HepG2 (cell line): Measurements from ENCODE around the gene CDK3. TPM values are rescaled to one million over a fixed set of nuclear protein-coding genes. Genes with fewer than 3 reads are reported as not detected.

Experiments used
- AFF4 ChIP-seq: sonication (generic); formaldehyde crosslinking; IDR thresholded peaks from 2 replicates; pipeline ENCODE4 v1.4.0; 2020; ENCODE audit warnings: missing genetic modification reagents
- CREBL2 ChIP-seq: sonication (generic); formaldehyde crosslinking; IDR thresholded peaks from 2 replicates; pipeline ENCODE4 v1.8.1; 2023; ENCODE audit warnings: missing genetic modification reagents, mild to moderate bottlenecking, borderline replicate concordance
- FLYWCH1 ChIP-seq: sonication (generic); formaldehyde crosslinking; IDR thresholded peaks from 2 replicates; pipeline ENCODE4 v1.8.1; 2023; ENCODE audit warnings: mild to moderate bottlenecking, missing genetic modification reagents
- GLI4 ChIP-seq: sonication (generic); formaldehyde crosslinking; IDR thresholded peaks from 2 replicates; pipeline ENCODE4 v1.5.1; 2020; ENCODE audit warnings: missing genetic modification reagents, mild to moderate bottlenecking, moderate library complexity, borderline replicate concordance
- HDAC1 ChIP-seq: sonication (generic); formaldehyde crosslinking; IDR thresholded peaks from 2 replicates; pipeline ENCODE4 v1.5.1; 2020; ENCODE audit warnings: mild to moderate bottlenecking, missing genetic modification reagents
- POGZ ChIP-seq: sonication (generic); formaldehyde crosslinking; IDR thresholded peaks from 2 replicates; pipeline ENCODE4 v1.4.0; 2020; ENCODE audit warnings: mild to moderate bottlenecking, missing genetic modification reagents
- SP1 ChIP-seq, 2 experiments: fragments of 450-650 bp in 1 of 2; sonication (generic) in 1 of 2; formaldehyde crosslinking in 1 of 2; IDR thresholded peaks; 2 replicates each; pipeline versions ENCODE4 v1.4.0 to v1.6.1; 2016 to 2020; ENCODE audit warnings: missing genetic modification reagents in 1 of 2
- ZFP91 ChIP-seq: sonication (generic); formaldehyde crosslinking; IDR thresholded peaks from 2 replicates; pipeline ENCODE4 v1.9.0; 2022; ENCODE audit warnings: missing genetic modification reagents, mild to moderate bottlenecking, borderline replicate concordance
- ZNF136 ChIP-seq: sonication (generic); formaldehyde crosslinking; IDR thresholded peaks from 2 replicates; pipeline ENCODE4 v1.8.1; 2022; ENCODE audit warnings: low read depth, mild to moderate bottlenecking, moderate library complexity, missing genetic modification reagents
- ZNF333 ChIP-seq: sonication (generic); formaldehyde crosslinking; IDR thresholded peaks from 2 replicates; pipeline ENCODE4 v1.4.0; 2020; ENCODE audit warnings: mild to moderate bottlenecking, missing genetic modification reagents, borderline replicate concordance
- ZNF33A ChIP-seq: sonication (generic); formaldehyde crosslinking; IDR thresholded peaks from 2 replicates; pipeline ENCODE4 v1.5.1; 2020; ENCODE audit warnings: missing genetic modification reagents, mild to moderate bottlenecking, moderate library complexity, borderline replicate concordance
- ZNF564 ChIP-seq: sonication (generic); formaldehyde crosslinking; IDR thresholded peaks from 2 replicates; pipeline ENCODE4 v1.8.1; 2023; ENCODE audit warnings: mild to moderate bottlenecking, missing genetic modification reagents
- ZNF567 ChIP-seq: sonication (generic); formaldehyde crosslinking; IDR thresholded peaks from 2 replicates; pipeline ENCODE4 v1.8.1; 2023; ENCODE audit warnings: mild to moderate bottlenecking, missing genetic modification reagents, borderline replicate concordance
- ZNF800 ChIP-seq: sonication (generic); formaldehyde crosslinking; IDR thresholded peaks from 2 replicates; pipeline ENCODE4 v1.4.0; 2020; ENCODE audit warnings: missing genetic modification reagents
- ZNF839 ChIP-seq: sonication (generic); formaldehyde crosslinking; IDR thresholded peaks from 2 replicates; pipeline ENCODE4 v1.4.0; 2020; ENCODE audit warnings: missing genetic modification reagents, mild to moderate bottlenecking, borderline replicate concordance
- polyA plus RNA-seq, 8 experiments: library from polyadenylated mRNA; depleted of rRNA in 3 of 8; stranded (reverse) in 7 of 8; unstranded in 1 of 8; fragments of >200 nt; fragmentation: Illumina TruSeq in 4 of 8; extraction: Trizol in 4 of 8; gene quantifications; 2 replicates each; pipeline versions ENCODE4 v1.2.1 to v1.2.3, GENCODE V29; 2011 to 2016; ENCODE audit warnings: low read depth in 4 of 8, missing spikeins in 1 of 8, mixed read lengths in 1 of 8; ENCODE audit not compliant: insufficient read depth in 1 of 8
- total RNA-seq, 5 experiments: library from RNA; depleted of rRNA; stranded (reverse); fragments of >200 nt; fragmentation: Illumina TruSeq; extraction: Trizol; gene quantifications; 2 replicates each; pipeline ENCODE4 v1.2.3, GENCODE V29; 2016; ENCODE audit warnings: low read depth in 1 of 5
- TF ChIP-seq, protein P1 (sequence below): sonication (generic); formaldehyde crosslinking; IDR thresholded peaks from 2 replicates; pipeline ENCODE4 v1.5.0; 2020; ENCODE audit warnings: missing genetic modification reagents
- TF ChIP-seq, protein P2 (sequence below): sonication (generic); formaldehyde crosslinking; IDR thresholded peaks from 2 replicates; pipeline ENCODE4 v1.4.0; 2020; ENCODE audit warnings: missing genetic modification reagents

CDK3 gene
- total and polyA plus RNA-seq, 2 of the 13 experiments (the other 11 are each of a cell fraction or from before 2014, with no cell fraction given) = 5.8 to 11.4 TPM

DNA sequence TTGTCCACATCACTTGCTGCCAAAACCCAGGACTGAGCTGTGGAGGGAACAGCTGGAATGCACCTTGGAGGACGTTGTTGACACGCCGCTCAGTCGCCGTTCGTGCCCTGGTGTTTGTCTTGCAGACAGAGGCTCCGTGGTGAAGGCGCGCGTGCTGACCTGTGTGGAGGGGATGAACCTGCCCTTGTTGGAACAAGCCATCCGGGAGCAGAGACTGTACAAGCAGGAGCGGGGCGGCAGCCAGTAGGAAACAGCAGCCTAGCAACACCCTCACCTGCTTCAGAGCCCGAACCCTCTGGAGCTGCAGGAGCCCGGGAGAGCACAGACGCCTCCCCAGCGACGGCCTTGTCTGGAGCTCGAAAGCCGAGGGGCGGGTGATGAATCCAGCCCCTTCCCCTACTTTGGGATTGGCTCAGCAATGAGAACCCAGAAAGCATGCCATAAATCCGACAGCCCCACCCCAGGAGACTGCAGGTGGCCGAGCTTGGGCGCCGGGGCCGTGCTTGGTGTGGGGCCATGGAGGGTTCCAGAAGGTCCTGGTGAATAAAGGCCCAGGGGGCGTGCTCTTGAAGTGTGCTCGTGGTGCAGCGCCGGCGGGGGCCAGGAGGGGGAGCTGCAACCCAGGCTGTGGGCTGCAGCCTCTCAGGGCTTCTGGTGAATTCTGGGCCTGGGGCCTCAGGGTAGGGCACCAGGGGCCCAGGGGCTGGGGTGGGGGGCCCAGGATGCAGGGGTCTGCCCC is 470 bp upstream of the CDK3 start (continued):
- TF ChIP-seq, protein P1, sequence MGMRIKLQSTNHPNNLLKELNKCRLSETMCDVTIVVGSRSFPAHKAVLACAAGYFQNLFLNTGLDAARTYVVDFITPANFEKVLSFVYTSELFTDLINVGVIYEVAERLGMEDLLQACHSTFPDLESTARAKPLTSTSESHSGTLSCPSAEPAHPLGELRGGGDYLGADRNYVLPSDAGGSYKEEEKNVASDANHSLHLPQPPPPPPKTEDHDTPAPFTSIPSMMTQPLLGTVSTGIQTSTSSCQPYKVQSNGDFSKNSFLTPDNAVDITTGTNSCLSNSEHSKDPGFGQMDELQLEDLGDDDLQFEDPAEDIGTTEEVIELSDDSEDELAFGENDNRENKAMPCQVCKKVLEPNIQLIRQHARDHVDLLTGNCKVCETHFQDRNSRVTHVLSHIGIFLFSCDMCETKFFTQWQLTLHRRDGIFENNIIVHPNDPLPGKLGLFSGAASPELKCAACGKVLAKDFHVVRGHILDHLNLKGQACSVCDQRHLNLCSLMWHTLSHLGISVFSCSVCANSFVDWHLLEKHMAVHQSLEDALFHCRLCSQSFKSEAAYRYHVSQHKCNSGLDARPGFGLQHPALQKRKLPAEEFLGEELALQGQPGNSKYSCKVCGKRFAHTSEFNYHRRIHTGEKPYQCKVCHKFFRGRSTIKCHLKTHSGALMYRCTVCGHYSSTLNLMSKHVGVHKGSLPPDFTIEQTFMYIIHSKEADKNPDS (CRISPR knock-in tag) = 0 out of 2 replicates have a peak, but pooled peaks have one; percentile 72
- no peak for TF ChIP-seq CREBL2 (CRISPR knock-in tag)
- TF ChIP-seq ZNF839 (CRISPR knock-in tag) = no peak
- TF ChIP-seq AFF4 = no peak
- TF ChIP-seq ZNF33A (CRISPR knock-in tag) = no peak
- no peak for TF ChIP-seq ZNF567 (CRISPR knock-in tag)
- TF ChIP-seq, protein P2, sequence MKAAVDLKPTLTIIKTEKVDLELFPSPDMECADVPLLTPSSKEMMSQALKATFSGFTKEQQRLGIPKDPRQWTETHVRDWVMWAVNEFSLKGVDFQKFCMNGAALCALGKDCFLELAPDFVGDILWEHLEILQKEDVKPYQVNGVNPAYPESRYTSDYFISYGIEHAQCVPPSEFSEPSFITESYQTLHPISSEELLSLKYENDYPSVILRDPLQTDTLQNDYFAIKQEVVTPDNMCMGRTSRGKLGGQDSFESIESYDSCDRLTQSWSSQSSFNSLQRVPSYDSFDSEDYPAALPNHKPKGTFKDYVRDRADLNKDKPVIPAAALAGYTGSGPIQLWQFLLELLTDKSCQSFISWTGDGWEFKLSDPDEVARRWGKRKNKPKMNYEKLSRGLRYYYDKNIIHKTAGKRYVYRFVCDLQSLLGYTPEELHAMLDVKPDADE (CRISPR knock-in tag) = 0 out of 2 replicates have a peak, but pooled peaks have one; percentile 40
- peak; percentile 68 for TF ChIP-seq ZFP91
- TF ChIP-seq GLI4 (CRISPR knock-in tag) = no peak
- peak; percentile 49; the same call in 1 of the 2 replicates for TF ChIP-seq HDAC1 (CRISPR knock-in tag)
- no peak for TF ChIP-seq FLYWCH1 (CRISPR knock-in tag)
- no peak for TF ChIP-seq ZNF800
- no peak; the same call in 1 of the 2 replicates for TF ChIP-seq ZNF564 (CRISPR knock-in tag)
- TF ChIP-seq POGZ (CRISPR knock-in tag) = no peak
- no peak for TF ChIP-seq ZNF333 (CRISPR knock-in tag)
- no peak for TF ChIP-seq ZNF136 (CRISPR knock-in tag)
- TF ChIP-seq SP1 (IDR thresholded peaks at IDR 0.05) = no peak
- peak; percentile 67 for TF ChIP-seq SP1 (CRISPR knock-in tag; IDR thresholded peaks at IDR 0.05)
